ACC112 (cell line): ENCODE data around the gene FTO.

Source experiments
- H2AFZ ChIP-seq: fragments of 200-600 bp; sonication (generic); one replicate; pipeline ENCODE4 v1.6.0; 2017; ENCODE audit warnings: antibody characterized with exemption, low read length; ENCODE audit not compliant: unreplicated experiment
- H3K27ac ChIP-seq: fragments of 200-600 bp; sonication (generic); 2 replicates; pipeline ENCODE4 v1.5.1; 2014; ENCODE audit warnings: low read depth, mild to moderate bottlenecking, antibody characterized with exemption, low read length, moderate library complexity
- H3K27me3 ChIP-seq: fragments of 200-600 bp; sonication (generic); 2 replicates; pipeline ENCODE4 v1.6.1; 2014; ENCODE audit warnings: mild to moderate bottlenecking, antibody characterized with exemption, low read length, moderate library complexity, mixed read lengths; ENCODE audit not compliant: insufficient read depth
- H3K36me3 ChIP-seq: fragments of 200-600 bp; sonication (generic); 2 replicates; pipeline ENCODE4 v1.6.1; 2016; ENCODE audit warnings: mild to moderate bottlenecking, antibody characterized with exemption, low read length, moderate library complexity, mixed read lengths; ENCODE audit not compliant: insufficient read depth
- H3K4me1 ChIP-seq: fragments of 200-600 bp; sonication (generic); one replicate; pipeline ENCODE4 v1.6.1; 2016; ENCODE audit warnings: low read length, mixed read lengths; ENCODE audit not compliant: insufficient read depth, unreplicated experiment, control insufficient read depth
- H3K4me3 ChIP-seq: fragments of 200-600 bp; sonication (generic); 2 replicates; pipeline ENCODE4 v1.5.1; 2014; ENCODE audit warnings: mild to moderate bottlenecking, low read depth, low read length
- H3K79me2 ChIP-seq: fragments of 200-600 bp; sonication (generic); one replicate; pipeline ENCODE4 v1.6.0; 2016; ENCODE audit warnings: low read length; ENCODE audit not compliant: control insufficient read depth, unreplicated experiment, insufficient read depth

FTO gene

DNA sequence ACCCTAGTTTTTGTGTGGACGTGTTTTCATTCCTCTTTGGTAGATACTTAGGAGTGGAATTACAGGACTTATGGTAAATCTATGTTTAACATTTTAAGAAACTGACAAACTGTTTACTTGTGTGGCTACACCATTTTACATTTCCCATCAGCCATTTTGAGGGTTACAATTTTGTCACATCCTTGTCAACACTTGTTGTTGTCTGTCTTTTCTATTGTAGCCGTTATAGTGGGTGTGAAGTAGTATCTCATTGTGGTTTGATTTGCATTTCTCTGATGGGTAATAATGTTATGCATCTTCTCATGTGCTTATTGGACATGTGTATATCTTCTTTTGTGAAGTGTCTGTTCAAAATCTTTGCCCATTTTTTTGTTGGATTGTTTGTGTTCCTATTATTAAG, 4.5 kb downstream of the FTO start:
- Histone ChIP-seq H3K27ac (no peak overlapping the region), H3K36me3 (peaks cover 14% of the 10 kb centered on the region), H3K4me1 (peaks cover 21% of the 10 kb centered on the region), H3K4me3 (no peak overlapping the region), H3K79me2 (peaks cover 86% of the 10 kb centered on the region), H2AFZ (no peak overlapping the region), H3K27me3 (no peaks in the 10 kb centered on the region)

DNA sequence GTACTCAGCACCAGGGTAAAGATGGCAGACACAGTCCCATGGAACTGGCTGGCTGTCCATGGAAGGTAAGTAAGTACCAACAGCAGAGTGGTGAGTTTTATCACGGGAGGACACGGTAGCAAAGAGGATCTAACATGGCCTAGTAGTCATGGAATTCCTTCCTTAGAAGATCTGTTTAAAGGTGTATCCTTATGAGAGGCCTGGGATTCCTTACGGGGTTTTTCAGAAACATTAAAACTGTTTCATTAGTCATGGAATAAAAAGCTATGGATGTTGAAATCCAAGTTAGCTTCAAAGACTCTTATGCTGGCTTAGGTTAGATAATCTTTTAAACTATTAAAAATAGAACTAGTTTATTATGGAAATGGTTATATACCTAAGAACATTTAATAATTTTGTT, 7.4 kb downstream of the FTO start:
- no peaks in the 10 kb centered on the region for H3K27me3 ChIP-seq
- H3K79me2 ChIP-seq, result peaks cover 92% of the 10 kb centered on the region
- H3K4me3 ChIP-seq, result no peak overlapping the region
- H3K36me3 ChIP-seq, result peaks cover 14% of the 10 kb centered on the region
- no peak overlapping the region for H3K27ac ChIP-seq
- H3K4me1 ChIP-seq, result peaks cover 19% of the 10 kb centered on the region
- no peak overlapping the region for H2AFZ ChIP-seq

DNA sequence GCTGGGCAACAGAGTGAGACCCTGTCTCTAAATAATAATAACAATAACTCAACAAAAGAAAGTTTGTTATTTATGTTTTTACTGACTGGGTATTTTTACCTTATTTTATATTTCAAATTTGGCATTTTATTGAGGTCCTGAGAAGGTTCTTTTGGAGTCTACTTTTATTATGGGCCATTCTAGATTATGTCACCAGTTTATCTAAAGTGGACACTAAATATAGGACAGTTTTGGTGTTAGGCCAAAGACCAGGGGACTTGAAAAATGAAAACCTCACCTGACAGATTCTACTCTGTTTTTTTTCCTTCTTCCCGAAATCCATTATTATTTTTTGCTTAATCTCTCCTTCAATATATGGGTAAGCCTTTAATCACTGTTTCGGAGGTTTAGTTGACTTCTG, 8.1 kb downstream of the FTO start:
- H3K36me3 ChIP-seq, result peaks cover 8% of the 10 kb centered on the region
- H3K4me1 ChIP-seq, result peaks cover 19% of the 10 kb centered on the region
- H2AFZ ChIP-seq, result no peak overlapping the region
- H3K27me3 ChIP-seq, result no peaks in the 10 kb centered on the region
- H3K79me2 ChIP-seq, result peaks cover 88% of the 10 kb centered on the region
- no peak overlapping the region for H3K27ac ChIP-seq
- no peak overlapping the region for H3K4me3 ChIP-seq

DNA sequence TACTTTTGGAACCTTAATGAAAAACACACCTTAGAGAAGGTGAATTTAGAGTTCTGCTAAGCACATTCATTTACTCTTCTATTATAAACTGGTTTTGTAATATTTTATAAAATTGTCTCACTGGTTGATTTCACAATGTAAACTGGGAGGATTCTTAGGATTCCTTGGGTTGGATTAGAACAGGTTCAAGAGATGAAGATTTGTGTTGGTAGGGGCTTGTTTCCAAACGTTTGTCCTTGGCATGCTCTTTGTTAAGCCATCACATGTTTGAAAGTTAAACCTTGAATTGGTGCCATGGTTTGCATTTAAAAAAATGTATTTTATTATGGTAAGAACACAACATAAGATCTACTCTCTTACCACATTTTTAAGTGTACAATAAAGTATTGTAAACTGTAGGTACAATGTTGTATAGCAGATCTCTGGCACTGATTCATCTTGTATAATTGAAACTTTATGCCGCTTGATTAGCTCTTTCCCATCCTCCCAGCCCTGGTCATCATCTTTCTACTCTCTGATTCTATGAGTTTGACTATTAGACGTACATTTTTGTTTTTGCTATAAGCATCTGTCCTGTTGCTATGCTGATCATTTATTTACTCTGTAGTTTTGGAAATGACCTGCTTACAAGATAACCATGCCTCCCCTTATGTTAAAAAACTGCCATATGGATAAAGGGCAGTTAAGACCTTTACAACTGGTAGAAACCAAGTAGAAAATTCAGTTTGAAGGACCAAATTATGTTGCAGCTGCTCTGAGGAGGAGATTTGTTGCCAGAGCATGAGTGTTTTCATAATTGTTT, 9.6 kb downstream of the FTO start:
- Histone ChIP-seq H3K4me1 (peaks cover 18% of the 10 kb centered on the region), H3K79me2 (peaks cover 83% of the 10 kb centered on the region), H3K27ac (no peak overlapping the region), H3K27me3 (no peaks in the 10 kb centered on the region), H2AFZ (no peak overlapping the region), H3K36me3 (peaks cover 3% of the 10 kb centered on the region; the same call in 1 of the 2 replicates), H3K4me3 (no peak overlapping the region)

DNA sequence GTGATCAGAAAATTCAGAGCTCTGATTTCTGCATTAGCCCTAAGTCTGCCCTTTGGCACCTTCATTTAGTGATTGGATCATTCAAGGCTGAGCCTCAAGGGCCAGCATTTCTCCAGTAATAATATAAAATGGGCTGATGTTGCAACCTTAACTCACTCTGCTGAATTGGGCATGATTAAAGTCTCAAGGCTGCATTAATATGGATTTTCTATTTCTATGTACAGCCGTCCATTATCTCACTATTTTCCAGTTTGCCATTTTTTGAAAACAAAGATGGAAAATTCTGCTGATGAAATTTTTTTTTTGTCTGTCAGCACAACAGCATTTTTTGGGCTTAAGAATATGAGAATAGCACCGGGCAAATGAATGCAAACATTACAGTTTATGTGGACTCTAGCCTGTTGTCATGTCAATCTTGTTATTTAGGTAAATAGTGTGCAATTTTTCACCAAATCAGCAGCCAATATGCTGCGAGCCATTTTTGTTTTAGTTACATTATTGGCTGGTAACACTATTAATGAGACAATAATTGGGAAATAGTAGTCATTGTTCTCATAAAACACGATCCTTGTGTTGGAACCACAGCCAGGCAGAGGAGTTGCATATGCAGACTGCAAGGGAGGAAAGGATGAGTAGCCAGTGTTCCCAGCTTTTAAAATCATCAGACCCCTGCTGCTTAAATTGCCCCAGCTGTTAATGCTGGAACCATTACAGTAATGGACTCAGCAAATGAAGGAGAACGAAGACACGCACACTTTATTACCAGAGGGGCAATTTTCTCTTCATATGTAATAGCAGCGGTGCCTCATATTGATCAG, 10.5 kb downstream of the FTO start:
- Histone ChIP-seq H3K4me1 (peaks cover 12% of the 10 kb centered on the region), H3K27me3 (no peaks in the 10 kb centered on the region), H3K4me3 (no peak overlapping the region), H2AFZ (no peak overlapping the region), H3K36me3 (peaks cover 3% of the 10 kb centered on the region; the same call in 1 of the 2 replicates), H3K27ac (no peak overlapping the region), H3K79me2 (peaks cover 82% of the 10 kb centered on the region)

DNA sequence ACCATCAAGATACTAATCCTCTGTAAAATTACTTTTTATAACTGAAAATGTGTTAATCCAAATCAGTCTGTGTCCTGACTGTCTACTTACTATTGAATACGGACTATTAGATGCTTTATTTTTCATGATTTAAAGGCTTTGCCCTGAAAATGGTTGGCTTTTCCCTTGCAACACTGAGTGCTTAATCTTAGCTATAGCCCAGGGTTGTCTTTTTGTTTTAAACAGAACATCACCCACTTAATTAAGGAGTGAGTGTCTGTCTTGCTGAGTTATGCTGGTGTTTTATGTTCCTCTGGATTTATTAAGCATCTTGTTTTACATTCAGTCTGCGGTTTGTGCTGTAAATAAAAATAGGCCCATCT, 11.0 kb downstream of the FTO start:
- peaks cover 80% of the 10 kb centered on the region for H3K79me2 ChIP-seq
- peaks cover 12% of the 10 kb centered on the region for H3K4me1 ChIP-seq
- no peaks in the 10 kb centered on the region for H3K27me3 ChIP-seq
- no peak overlapping the region for H3K27ac ChIP-seq
- H3K36me3 ChIP-seq, result peaks cover 3% of the 10 kb centered on the region; the same call in 1 of the 2 replicates
- H3K4me3 ChIP-seq, result no peak overlapping the region
- H2AFZ ChIP-seq, result no peak overlapping the region

DNA sequence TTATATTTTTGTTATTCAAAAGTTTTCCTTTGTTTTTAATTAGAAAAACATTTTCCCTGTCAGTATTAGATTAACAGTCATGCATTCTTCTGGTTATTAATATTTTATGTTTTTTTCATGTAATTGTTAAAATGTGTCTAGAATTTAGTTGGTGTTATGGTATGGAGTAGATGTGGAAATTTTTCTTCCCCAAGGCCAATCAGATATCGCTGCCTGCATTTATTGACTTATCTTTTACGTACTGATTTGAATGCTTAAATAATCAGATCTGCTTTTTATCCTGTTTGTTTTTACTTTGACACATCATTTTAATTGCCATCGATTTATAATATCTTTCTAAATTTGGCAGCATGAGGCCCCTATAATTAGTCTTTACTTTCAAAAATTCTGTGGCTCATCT, 13.6 kb downstream of the FTO start:
- no peaks in the 10 kb centered on the region for H3K27me3 ChIP-seq
- peaks cover 12% of the 10 kb centered on the region for H3K4me1 ChIP-seq
- peaks cover under 1% of the 10 kb centered on the region; the same call in 1 of the 2 replicates for H3K36me3 ChIP-seq
- H3K79me2 ChIP-seq, result peaks cover 78% of the 10 kb centered on the region
- no peak overlapping the region for H3K27ac ChIP-seq
- H3K4me3 ChIP-seq, result no peak overlapping the region
- H2AFZ ChIP-seq, result no peak overlapping the region

DNA sequence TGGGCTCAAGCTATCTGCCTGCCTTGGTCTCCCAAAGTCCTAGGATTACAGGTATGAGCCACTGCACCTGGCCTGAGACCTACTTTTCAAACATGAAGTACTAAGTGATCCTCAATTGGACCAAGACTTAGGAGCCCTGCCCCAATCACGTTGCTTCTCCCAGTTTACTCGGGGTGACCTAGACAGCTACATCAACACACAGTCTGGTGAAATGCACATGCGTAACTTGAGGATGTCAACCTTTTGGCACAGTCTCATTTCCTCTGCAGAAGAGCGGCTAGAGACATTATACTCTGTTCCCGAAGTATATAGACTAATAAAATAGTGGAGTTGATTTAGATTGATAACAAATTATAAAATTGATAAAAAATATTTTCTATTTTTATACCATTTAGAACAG, 17.1 kb downstream of the FTO start:
- Histone ChIP-seq H3K79me2 (peaks cover 68% of the 10 kb centered on the region), H3K4me3 (no peak overlapping the region), H2AFZ (no peak overlapping the region), H3K27me3 (no peaks in the 10 kb centered on the region), H3K36me3 (no peaks in the 10 kb centered on the region), H3K4me1 (peaks cover 13% of the 10 kb centered on the region), H3K27ac (no peak overlapping the region)

DNA sequence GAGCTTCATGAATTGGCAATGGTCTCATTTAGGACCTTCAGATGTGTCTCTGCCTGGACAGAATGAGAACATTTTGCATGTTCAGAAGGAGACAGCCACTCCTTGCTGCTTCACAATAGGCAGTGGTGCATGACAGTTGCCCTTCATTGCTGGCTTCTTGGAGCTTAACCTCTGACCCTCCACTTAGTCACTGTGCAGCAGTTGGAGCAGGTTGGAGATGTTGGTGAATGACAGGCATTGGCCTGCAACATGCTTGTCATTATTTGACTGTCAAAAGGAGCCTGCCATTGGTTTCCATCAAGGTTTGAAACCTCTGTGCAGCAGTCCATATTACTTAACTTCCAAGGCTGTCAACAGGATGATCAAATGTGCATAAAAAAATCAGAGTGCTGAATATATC, 22.7 kb downstream of the FTO start:
- Histone ChIP-seq H3K79me2 (peaks cover 68% of the 10 kb centered on the region), H3K36me3 (no peaks in the 10 kb centered on the region), H3K27me3 (no peaks in the 10 kb centered on the region), H3K4me3 (no peak overlapping the region), H2AFZ (no peak overlapping the region), H3K27ac (no peak overlapping the region), H3K4me1 (peaks cover 15% of the 10 kb centered on the region)

DNA sequence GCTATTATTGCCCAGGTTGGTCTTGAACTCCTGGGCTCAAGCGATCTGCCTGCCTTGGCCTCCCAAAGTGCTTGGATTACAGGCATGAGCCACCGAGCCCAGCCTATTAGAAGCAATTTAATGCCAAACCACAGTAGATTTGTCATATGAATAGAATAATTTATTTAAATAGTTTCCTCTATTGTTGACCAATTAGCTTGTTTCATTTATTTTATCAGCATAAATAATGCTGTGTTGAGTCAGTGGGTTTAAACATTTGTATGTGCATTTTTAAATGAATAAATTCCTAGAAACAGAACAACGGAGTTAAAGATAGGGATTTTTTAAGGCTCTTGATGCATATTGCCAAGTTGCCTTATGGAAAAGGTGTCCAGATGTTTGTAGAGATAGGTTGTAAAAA, 26.7 kb downstream of the FTO start:
- peaks cover 57% of the 10 kb centered on the region for H3K79me2 ChIP-seq
- no peak overlapping the region for H3K27ac ChIP-seq
- no peak overlapping the region for H3K4me3 ChIP-seq
- no peaks in the 10 kb centered on the region; the same call in 1 of the 2 replicates for H3K36me3 ChIP-seq
- H2AFZ ChIP-seq, result no peak overlapping the region
- H3K4me1 ChIP-seq, result peaks cover 7% of the 10 kb centered on the region
- H3K27me3 ChIP-seq, result no peaks in the 10 kb centered on the region
